Skin of body (tissue), 2 donors: ENCODE results near the gene VAT1. TPM values are rescaled to one million over a fixed set of nuclear protein-coding genes. Genes with fewer than 3 reads are reported as not detected.

Experiments
- DNase-seq: peaks from one replicate; lab custom pipeline; 2025; lab: John Stamatoyannopoulos, UW
- total RNA-seq: library from RNA; depleted of rRNA; stranded (reverse); fragments of >200 nt; gene quantifications from one replicate; pipeline ENCODE4 v1.2.3, GENCODE V29; 2014

VAT1 gene
- total RNA-seq, 1 donor from 2014 or later: 43.9 TPM

- no peak for DNase-seq
Observed at GRCh38 chr17:43027091-43028032, 5.2 kb upstream of the VAT1 start.

GRCh38 chr17:43026595-43026994, 4.4 kb upstream of the VAT1 start:
- DNase-seq: no peak

GRCh38 chr17:43025766-43026537, 3.8 kb upstream of the VAT1 start:
- no peak for DNase-seq

- no peak for DNase-seq
Observed at GRCh38 chr17:43025290-43025657, 3.1 kb upstream of the VAT1 start.

- DNase-seq: peak; percentile 95
Observed at GRCh38 chr17:43024407-43025289, 2.5 kb upstream of the VAT1 start, which contains the start of gene RND2. Gene RND2, plus strand, starts transcription at chr17:43025231. Its CDS starts 117 bp downstream, at chr17:43025348.

GRCh38 chr17:43020789-43021740, 1.1 kb downstream of the VAT1 start:
- DNase-seq: no peak

GRCh38 chr17:43020030-43020621, 2.1 kb downstream of the VAT1 start:
- peak; percentile 50 for DNase-seq

- no peak for DNase-seq
Observed at GRCh38 chr17:43019418-43019817, 2.8 kb downstream of the VAT1 start.

- no peak for DNase-seq
Observed at GRCh38 chr17:43018932-43019331, 3.3 kb downstream of the VAT1 start.

- no peak for DNase-seq
Observed at GRCh38 chr17:43018008-43018853, 4.0 kb downstream of the VAT1 start.

- no peak for DNase-seq
Observed at GRCh38 chr17:43016216-43016615, 6.0 kb downstream of the VAT1 start.

GRCh38 chr17:43015579-43015978, 6.6 kb downstream of the VAT1 start:
- DNase-seq: no peak

- no peak for DNase-seq
Observed at GRCh38 chr17:43014649-43015542, 7.3 kb downstream of the VAT1 start.

GRCh38 chr17:43014020-43014648, 8.1 kb downstream of the VAT1 start:
- DNase-seq: no peak

- DNase-seq: no peak
Observed at GRCh38 chr17:43013296-43013695, 8.9 kb downstream of the VAT1 start.

- no peak for DNase-seq
Observed at GRCh38 chr17:43011728-43012472, 10.3 kb downstream of the VAT1 start.
